ENCODE measurements around the gene SLC9C2.
"Not testable (repeated sequence)": the region's sequence is repeated elsewhere in the genome, so short reads cannot be mapped to it uniquely, and the experiment has no call there.

Gene SLC9C2, protein sequence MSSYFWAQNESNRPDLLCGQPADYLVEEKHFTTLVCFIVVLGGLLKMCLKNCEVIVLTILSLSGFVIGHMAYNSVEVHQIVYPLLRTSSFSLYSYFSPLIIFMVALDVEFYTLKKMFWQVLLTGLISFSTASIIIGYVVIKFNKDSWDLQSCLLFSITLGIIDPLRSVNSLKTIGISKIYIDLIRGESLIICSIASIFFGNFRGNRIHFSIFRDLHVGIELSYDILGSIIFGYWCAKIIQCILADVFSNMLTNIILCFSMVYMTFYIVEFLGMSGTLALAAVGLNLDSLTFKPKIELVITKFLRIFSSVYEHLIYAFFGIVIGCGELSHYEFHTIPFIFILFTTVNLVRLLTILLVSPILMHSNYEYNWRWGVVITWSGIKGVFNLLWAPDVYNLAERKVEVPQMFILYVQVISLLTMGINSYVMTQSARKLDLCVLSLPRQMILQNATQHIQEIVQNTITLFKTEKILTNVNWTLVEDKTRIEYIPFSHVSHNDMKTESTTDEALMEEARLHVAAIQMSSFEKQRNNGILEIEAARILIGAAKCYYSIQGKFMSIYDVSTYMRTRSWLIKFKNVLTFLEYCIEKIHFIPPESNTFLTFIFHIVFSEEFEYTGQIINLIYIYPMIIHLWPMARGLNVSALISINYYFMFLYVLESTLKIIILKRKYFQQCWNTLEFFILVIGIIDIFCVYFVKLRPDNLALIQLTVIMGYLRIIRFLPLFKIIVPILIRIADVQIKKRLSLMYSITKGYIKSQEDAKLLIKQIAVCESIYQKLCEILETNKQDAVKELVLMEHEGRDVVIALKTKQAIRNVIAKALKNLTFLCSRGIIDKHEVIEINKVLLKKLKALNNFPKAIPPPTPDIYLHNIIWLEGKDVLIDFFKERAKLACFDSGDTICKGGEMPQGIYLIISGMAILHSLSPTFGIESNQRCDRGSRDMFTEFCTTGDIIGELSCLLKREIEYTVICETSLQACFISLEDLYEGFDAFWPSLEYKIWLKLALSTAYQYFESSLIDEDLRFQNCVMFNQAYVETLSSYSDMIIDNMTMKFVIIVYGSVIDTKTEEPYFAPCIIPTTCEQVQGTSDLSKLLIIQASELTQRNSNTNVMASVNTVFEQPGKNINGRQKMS

DNA sequence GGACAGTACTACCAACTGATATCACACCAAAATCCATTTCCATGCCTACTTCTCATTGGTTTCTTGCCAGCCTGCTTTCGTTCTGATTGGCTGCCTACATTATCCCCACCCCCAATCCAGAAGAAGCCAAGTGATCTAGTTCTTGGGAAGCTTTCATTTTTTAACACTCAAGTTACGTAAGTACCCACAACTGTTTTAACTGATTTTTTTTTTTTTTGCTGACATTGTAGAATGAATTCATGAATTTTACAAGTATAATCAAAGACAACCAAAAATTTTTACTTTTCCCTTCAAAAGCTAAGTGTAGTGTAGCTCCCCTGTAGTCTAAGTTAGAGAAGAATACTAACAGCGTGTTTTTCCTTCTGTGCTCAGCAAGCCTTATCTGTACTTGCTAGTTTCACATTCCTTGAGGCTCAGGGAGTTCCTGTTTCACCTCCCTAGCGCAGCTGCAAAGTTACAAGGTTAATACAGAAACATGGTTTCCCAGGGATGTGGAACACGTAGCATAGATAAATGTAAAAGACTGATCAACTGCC, at the start of gene SLC9C2:
Gene SLC9C2 (minus strand): TSS at position 17 of the 536 bp plus-strand sequence. CDS start 1,296 bp downstream, outside the sequence.
- no peak for DNase-seq (ENCODE audit: low read depth)
- H3K4me3 ChIP-seq (ENCODE audit: low read length) = no peak within 1 kb of the TSS
- TF ChIP-seq, protein P1, sequence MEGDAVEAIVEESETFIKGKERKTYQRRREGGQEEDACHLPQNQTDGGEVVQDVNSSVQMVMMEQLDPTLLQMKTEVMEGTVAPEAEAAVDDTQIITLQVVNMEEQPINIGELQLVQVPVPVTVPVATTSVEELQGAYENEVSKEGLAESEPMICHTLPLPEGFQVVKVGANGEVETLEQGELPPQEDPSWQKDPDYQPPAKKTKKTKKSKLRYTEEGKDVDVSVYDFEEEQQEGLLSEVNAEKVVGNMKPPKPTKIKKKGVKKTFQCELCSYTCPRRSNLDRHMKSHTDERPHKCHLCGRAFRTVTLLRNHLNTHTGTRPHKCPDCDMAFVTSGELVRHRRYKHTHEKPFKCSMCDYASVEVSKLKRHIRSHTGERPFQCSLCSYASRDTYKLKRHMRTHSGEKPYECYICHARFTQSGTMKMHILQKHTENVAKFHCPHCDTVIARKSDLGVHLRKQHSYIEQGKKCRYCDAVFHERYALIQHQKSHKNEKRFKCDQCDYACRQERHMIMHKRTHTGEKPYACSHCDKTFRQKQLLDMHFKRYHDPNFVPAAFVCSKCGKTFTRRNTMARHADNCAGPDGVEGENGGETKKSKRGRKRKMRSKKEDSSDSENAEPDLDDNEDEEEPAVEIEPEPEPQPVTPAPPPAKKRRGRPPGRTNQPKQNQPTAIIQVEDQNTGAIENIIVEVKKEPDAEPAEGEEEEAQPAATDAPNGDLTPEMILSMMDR (conservative IDR thresholded peaks at IDR 0.05; ENCODE audit: low read depth, low read length) = no peak

GRCh38 chr1:173648880-173649605, 46.2 kb upstream of the SLC9C2 start:
- no peak for DNase-seq (ENCODE audit: low read depth)
- H3K4me3 ChIP-seq (ENCODE audit: low read length) = no peak overlapping the region
- TF ChIP-seq, protein P1 (conservative IDR thresholded peaks at IDR 0.05; ENCODE audit: low read depth, low read length) = no peak

GRCh38 chr1:173646656-173647055, 43.8 kb upstream of the SLC9C2 start:
- no peak overlapping the region for H3K4me3 ChIP-seq (ENCODE audit: low read length)
- DNase-seq (ENCODE audit: low read depth) = no peak
- TF ChIP-seq, protein P1 (conservative IDR thresholded peaks at IDR 0.05; ENCODE audit: low read depth, low read length) = no peak

- DNase-seq (ENCODE audit: low read depth); H3K4me3 ChIP-seq (ENCODE audit: low read length): not testable (repeated sequence)
Observed at GRCh38 chr1:173642450-173643139, 39.7 kb upstream of the SLC9C2 start.

DNA sequence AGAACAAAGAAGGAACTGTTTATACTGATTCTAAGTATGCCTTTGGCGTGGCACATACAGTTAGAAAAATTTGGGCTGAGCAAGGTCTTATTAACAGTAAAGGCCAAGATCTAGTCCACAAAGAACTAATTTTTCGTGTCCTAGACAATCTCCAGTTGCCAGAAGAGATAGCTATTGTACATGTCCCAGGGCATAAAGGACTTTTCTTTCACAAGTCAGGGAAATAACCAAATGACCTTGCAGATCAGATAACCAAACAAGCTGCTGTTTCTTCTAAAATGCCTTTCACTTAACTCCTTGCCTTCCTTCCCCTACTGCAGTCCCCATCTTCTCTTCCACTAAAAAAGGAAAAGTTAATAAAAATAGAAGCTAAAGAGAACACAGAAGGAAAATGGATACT, 36.2 kb upstream of the SLC9C2 start:
- H3K4me3 ChIP-seq (ENCODE audit: low read length) = no peak overlapping the region
- TF ChIP-seq, protein P1 (conservative IDR thresholded peaks at IDR 0.05; ENCODE audit: low read depth, low read length) = no peak
- no peak for DNase-seq (ENCODE audit: low read depth)

DNA sequence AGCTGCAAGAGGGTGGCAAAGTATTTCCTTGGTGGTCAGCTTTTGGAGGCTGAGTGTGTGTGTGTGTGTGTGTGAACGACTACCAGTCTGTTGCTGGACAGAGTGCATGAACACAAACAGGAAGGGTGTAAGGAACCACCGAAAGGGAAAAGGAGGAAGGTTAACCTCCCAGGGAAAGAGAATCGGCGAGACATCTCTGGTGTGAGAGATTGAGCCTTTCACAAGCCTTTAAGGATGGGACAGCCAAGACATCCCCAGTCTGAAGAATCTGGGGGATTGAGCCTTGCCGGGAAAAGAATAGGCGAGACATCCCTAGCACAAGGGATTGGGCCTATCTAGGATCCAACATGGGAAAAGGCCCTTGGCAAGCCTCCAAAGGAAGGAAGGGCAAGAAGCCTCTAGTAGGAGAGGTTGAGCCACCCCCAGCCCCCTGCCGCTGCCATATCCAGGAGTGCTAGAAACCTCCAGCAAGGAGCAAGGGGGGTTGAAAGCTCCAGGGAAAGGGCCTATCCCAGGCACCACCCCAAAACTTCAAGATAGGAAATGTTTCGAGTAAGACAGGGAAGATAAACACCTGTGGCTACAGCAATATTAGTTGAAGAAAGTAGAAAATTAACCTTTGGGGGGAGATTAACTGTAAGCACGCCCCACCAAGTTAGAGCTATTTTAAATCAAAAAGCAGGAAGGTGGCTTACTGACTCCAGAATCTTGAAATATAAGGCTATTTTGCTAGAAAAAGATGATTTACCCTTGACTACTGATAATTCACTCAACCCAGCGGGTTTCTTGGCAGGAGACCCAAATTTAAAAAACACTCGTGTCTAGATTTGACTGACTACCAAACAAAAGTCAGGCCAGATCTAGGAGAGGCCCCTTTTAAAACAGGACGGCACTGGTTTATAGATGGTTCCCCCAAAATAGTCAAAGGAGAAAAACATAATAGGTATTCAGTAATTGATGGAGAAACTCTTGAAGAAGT, 35.5 kb upstream of the SLC9C2 start:
- no peak for DNase-seq (ENCODE audit: low read depth)
- TF ChIP-seq, protein P1 (conservative IDR thresholded peaks at IDR 0.05; ENCODE audit: low read depth, low read length) = no peak

GRCh38 chr1:173637236-173638042, 34.6 kb upstream of the SLC9C2 start:
- H3K4me3 ChIP-seq (ENCODE audit: low read length); DNase-seq (ENCODE audit: low read depth): not testable (repeated sequence)

More for the DNA sequence above, 35.5 kb upstream of the SLC9C2 start:
- no peak overlapping the region for H3K4me3 ChIP-seq (ENCODE audit: low read length)
